NAMALWA (cell line): ENCODE data around the gene PRKD2.
"Not testable (repeated sequence)": the region's sequence is repeated elsewhere in the genome, so short reads cannot be mapped to it uniquely, and the experiment has no call there.

Experiments
- DNase-seq: peaks from one replicate; pipeline ENCODE4 v3.0.0-alpha.2; 2015; ENCODE audit warnings: low spot score

The PRKD2 gene

DNA sequence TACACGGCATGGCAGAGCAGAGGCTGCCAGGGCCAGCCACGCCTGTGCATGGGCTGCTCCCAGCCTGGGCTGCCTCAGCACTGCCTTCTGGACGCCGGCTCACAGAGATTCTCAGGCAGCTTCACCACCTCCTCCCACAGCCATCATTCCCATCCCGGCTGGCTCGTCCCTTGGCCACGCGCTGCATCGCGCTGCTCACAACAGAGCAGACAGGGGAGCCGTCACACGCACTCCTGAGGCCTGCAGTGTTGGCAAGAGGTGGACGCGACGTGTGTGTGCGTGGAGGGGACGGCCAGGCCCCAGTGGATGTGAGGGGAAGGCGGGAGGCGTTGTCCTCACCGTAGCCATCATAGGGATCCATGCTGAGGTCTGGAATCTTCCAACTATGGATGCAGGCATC, 7.6 kb upstream of the PRKD2 start:
- DNase-seq, result no peak

DNA sequence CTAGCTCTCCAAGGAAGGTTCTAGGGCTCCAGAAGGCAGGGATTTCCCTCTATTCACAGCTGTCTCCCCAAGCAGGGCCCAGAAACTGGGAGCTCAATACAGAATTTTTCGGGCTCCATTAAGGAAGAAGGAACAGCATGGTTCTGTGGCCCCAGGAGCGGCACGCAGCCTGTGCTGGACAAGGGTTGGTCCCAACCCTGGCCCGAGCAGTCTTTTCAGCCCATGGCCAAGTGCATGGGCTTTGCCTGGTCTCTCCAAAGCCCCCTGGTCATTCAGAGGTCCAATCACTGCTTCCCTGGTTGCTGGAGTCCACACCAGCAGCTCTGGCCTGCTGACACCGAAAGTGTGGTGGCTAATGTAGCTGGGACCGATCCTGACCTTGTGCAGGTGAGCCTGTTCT, 6.6 kb upstream of the PRKD2 start:
- no peak for DNase-seq

DNA sequence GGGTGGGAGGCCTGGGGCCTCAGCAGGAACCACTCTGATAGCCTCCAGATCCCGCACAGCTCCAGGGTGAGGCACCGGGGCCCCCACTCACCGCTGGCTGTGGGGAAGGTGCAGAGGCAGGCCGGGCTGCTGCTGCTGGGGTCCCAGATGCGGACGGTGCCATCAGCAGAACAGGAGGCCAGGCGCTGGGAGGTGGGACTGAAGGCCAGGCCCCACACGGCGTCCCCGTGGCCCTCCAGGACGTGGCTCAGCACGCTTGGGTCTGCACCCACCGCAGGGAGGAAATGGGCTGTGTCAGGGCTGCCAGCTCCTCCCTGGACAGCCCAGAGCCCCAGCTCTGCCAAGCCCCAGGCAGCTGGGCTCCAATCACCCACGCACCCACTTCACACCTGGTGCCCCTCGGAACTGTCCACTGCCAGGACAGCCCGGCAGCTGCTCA, 6.1 kb upstream of the PRKD2 start:
- no peak for DNase-seq

DNA sequence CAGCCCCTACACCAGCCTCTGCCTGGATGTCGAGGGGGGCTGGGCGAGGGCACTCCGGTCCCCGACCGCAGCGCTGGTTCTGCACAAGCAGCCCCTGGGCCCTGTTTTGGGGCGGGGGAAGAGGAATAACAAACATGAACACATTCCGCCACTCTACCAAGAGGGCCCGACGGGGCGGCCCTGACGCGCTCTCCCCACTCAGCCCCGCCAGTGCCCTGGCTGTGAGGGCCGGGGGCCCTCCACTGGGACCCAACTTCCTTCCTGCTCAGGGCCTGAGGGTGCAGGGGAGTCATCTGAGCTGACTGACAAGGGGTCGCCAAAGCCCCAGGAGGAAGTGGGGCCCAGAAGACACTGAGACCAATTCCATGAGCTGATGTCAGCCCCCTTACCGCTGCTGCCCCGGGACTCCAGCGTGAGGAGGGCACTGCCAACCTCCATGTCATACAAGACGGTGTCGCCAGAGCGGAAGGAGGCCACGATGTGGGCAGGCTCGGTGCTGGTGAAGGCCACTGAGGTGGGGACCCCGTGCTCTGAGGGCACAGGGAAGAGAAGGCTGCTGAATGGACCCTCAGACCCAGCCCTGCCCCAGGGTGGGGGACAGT, 5.6 kb upstream of the PRKD2 start:
- DNase-seq, result no peak

DNA sequence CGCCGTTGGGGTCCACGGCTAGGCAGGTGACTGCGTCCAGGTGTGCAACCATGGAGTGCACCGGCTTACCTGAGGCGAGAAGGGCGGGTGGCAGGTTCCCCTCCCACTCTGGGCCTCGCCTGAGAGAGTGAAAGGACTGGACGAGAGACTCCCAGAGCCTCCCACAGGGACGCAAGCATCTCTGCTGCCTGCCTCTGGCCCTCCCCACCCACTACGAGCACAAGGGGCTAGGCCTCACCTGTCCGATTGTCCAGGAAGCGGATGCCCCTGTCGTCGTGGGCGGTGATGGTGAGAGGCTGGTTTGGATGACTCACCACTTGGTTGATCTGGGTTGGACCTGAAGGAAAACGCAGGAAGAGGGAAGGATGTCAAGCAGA, 5.1 kb upstream of the PRKD2 start:
- no peak for DNase-seq

DNA sequence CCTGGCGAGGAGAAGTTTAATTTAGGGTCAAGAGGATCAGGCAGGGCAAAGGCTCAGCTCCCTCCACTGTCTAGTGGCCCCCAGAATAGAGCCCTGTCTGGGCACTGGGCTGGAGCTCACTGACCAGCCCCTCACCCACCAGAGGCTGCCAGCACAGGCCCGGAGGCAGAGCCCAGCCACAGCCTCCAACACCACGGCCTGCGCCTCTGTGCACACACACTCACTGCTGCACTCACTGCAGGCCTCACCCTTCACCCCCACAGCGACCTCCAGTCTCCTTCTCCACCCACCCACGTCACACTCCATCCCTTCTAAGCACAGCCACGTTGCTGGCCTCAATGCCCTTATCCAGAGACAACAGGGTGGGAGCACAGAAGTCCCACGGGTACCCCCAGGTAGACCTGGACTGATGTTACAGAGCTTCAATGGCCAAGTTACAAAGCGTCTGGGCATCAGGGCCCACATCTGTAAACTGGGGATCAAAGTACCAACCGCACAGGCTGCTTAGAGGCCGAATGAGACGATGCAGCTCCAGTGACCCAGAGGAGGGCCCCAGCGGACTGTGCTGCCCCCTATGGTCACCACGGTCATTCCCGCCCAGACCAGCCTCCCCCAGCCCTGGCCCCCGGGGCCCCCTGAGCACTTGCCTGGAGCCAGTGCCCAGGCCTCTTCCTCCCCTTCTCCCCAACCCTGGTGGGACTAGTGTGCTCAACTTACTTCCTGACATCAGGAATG, 4.5 kb upstream of the PRKD2 start:
- no peak for DNase-seq

DNA sequence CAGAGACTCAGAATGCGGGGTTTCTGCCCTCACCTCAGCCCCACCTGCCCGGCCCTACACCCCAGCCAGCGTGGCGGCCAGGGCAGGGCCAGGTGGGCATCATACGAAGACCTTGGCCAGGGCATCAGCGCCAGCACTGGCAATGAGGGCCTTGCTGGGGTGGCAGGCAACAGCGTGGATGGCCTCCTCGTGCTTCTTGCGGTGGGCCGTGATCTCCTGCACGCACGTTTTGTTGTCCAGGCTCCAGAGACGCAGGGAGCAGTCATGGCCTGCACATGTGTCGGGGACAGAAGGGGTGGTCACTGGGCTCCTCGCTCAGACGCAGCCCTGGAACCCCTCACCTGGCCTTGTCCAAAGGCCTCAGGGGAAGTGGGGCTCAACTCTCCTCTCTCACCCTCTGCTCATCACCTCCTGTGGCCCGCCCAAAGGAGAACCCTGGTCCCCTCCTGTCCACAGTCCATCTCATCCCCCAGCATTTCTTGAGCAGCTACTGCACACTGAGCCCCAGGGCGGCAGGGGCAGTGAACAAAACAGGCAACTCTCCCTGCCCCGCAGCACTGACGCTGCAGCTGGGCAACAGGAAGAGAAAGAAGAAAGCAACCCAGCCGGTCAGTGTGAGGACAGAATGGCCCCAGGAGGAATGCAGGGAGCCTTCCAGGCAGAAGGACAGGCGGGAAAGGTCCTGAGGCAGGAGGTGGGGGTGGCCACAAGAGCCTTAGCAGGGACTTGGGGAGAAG, 3.8 kb upstream of the PRKD2 start:
- DNase-seq, result no peak

DNA sequence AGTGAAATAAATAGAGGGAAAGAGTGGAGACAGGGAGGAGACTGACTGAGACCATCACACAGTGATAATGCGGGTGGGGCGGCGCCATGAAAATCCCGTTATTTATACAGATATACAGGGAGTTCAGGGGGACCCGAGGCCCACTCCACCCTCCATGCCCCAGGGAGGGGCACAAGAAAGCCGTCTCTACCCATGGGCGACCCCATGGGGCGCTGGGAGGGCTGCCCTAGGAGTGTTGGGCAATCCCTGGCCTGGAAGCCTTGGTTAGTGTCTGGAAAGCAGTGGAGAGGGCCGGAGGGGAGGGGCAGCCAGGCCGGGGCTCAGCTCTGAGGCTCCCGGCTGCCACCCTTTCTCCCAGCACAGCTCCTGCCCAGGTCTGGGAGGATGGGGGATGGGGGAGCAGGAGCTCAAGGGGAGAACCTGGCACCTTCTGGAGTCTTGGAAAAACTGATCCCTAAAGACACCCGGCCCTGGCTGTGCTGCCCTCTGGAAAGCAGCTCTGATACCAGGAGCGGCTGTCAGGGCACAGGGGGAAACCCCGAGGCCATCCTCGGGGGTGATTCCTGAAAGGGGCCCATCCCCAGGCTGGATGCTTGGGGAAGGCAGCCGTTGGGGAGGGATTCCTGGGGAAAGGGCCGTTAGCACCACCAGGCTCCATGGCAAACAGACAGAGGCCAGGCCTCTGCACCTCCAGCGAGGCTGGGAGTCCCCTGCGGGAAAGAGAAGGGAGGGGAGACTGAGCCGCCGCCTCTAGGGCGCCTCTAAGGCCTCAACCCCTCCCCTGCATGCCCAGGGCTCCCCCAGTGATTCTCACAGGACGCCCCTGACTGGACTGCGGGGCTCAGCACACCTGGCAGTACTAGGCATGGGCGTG, 3.0 kb upstream of the PRKD2 start:
- DNase-seq, result no peak

DNA sequence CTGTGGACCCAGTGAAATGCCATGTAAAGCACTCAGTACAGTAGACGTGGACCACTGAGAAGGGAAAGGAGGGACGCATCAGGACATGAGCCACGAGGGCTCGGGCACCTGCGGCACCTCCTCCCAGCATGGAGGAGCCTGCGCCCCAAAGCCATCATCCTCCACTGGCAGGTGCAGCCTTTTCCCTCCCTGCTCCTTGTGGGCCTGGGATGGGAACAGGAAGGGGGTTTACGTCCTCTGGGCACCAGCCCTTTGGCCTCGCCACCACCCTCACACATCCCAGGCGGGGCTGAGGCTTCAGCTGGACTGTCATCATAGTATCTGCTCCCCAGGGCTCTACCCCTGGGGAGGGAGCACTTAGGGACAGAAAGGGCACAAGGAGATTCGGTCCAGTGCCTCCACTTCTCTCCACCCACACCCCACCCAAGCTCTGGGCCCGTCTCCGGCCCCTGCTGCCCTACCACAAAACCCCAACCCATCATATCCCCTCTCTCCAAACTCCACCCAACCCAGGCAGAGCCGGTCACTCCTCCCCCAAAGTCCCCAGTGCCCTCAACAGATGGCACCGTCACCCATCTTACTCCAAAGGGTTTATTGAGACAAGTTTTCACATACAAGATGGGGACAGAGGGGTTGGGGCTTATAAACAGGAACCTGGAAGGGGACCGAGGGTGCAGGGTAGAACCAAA, 2.2 kb upstream of the PRKD2 start:
- peak; percentile 65 for DNase-seq

DNA sequence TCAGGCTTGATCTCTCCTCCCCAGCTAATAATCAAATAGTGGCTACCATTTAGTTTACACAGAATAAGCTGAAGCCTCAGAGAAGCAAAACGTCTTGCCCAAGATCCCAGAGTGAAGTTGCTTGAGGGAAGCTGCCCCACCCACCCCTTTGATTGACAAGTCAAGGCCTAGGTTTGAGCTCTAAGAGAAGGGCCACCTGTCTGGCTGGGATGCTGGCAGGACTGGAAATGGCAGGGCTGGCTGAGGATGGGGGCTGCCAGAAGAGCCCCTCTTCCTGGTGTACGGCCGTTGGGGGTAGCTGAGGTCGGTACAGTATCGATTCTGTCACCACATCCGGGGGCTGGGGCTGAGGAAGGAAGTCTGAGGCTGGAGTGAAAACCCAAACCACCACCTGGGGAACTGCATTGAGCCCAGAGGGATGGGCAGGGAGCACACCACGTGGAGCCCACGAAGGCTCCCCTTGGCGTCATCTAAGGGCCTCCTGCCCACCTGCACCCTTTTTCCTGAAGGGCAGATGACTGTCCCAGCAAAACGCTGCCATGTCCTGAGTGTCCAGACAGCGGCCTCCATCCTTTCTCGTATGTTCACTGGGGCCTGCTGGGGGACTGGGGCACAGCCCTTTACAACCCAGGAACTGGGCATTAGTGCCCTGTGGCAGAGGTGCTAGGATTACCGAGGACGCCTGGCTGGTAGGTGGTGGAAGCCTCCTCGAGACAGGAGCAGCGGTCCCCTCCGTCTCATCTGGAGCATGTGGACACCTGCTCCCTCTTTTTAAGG, 1.4 kb upstream of the PRKD2 start:
- DNase-seq, result peak; percentile 76

DNA sequence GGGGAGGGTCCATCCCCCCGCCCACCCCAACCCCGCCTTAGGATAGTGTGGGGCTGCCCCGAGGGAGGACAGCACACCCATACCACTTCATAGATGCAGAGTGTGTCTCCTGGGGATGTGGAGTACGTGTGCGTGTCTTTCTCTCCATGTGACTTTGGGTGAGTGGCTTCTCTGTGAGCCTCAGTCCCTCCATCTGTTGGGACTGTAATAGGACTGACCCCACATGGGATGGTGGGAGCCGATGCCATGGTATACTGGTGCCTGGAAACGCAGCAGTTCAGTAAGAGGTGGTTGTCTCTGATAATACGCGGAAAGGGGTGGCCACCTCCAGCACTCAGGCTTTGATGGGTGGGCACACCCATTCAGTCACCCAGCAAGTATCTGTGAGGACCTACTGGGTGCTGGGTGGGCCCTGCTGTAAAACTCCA, 816 bp upstream of the PRKD2 start:
- peak; percentile 53 for DNase-seq

DNA sequence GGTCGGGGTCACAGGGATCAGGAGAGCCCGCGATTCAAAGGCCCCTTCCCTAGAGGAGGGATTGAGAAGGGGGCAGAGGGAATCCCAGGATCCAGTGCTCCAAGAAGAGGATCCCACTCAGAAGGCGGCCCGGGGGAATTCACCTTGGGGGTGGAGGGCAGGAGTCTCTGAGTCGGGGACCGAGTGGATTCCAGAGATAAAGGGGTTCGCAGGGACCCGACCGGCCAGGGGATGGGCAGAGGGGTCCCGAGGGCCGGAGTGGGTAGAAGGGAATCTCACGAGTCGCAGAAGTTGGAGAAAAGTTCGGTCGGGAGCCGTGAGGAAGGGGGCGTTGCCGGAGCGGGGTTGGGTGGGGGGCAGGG, 261 bp downstream of the PRKD2 start:
- no peak for DNase-seq

DNA sequence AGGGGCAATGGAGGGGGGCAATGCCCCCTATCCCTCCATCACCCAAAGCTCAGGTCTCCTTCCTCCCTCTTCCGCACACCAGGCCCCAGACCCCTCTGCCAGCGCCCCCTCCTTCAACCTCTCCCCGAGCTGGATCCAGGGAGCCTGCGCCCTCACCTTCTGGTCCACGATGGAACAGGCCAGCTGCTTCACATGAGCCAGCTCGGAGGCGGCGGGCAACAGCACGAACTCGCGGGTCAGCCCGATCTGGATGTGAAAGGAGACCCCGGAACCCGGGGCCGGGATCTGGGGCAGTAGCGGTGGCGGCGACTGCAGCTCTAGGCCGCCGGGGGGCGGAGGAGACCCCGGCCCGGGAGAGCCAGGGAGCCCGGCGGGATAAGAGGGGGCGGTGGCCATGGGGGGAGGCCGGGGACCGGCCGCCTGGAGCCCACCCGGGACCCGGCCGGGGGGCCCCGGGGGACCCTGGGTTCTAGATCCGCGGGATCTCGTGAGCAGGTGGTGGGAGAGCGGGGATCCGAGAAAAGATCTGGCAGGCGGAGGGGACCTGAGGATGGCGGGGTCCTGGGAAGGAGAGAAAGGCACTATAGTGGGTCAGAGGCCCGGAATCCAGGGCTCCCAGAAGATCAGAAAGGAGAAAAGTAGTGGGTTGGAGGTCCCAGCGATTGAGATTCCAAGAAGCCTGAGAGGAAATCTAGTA, 791 bp downstream of the PRKD2 start:
- DNase-seq, result peak; percentile 31

DNA sequence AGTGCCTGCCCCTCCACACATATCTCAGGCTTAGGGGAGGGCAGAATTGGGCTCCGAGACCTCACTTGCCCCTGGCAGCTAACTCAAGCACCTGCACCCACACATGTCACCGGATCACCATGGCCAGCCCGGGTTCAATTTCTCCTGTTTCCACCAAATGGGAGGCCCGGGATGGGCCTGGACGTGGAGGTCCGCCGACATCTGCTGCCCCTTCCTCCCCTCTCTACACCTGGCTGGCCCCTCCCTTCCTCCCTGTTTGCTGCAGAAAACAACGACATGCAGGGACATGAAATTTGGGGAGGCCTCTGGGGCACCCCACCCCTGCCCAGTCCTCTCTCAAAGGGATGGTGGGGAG, 1.3 kb downstream of the PRKD2 start:
- no peak for DNase-seq

DNA sequence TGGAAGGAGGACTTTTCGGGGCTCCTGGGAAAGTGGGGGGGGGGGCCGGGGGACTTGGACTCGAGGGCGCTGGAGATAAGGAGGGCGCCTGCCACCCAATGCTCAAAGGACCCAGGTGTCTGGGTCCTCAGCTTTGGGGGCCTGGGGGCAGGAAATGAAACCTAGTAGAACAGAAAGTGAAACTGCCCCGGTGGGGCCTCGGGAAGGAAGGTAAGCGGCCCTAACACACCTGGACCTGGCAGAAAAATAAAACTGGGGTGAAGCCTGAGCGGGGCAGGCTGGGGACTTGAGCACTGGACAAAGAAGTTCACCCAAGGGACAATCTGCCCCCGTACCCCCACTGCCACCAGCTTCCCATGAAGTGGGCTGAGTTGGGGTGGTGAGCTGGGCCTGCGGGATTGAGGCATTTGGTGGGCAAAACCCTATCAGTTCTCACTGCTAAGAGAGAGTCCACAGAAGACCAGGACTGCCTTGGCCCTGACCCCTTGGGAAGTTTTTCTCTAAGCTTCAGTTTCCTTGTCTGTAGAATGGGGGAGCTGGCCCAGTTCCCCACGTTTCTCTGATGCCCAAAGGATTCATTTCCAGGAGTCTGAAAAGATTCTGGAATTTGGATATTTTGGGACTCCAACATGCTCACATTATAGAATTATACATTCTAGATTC, 2.3 kb downstream of the PRKD2 start:
- DNase-seq, result peak; percentile 87

DNA sequence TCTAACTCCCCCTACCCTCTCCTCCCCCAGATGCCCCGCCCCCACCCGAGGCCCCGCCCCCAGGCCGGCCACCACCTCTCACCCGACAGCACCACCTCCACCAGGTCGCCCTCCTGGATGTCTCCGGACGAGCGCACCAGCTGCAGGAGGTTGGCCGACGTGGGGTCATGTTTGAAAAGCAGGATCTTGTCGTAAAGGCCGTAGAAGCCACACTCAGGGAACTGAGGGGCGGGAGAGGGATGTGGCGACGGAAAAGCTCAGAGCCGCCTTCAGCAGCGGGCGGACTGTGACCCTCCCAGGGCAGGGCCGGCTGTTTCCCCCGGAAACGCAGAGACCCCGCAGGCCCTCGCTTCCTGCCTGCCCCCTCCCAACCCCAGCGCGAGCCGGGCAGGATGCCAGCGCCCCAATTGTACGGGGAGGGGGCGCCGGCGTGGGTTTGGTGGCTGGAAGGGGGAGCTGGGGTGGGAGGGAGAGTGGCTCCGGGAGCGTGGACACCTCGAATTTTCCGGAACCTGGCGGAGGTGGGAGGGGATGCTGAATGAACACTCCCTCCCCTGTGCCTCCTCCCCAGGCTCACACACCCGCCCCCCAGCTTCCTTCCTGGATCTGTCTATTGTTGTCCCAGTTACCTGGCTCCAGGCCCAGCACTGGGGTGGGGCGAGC, 3.0 kb downstream of the PRKD2 start:
- DNase-seq, result peak; percentile 72

DNA sequence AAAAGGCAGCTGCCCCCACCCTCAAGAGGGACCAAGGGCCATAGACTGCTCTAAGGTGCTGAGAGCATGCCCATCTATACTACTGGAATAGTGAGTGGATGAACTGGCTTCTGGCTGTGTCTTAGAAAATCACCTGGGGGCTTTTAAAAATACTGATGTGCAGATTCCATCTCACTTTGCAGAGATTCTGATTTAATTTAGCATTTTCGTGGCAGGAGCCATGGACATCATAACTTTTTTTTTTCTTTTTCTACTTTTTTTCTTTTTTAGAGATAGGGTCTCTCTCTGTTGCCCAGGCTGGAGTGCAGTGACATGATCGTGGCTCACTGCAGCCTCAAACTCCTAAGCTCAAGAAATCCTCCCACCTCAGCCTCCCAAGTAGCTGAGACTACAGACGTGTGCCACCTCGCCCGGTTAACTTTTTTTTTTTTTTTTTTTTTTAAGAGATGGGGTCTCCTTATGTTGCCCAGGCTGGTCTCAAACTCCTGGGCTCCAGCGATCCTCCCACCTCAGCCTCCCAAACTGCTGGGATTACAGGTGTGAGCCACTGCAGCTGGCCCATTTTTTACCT, 4.1 kb downstream of the PRKD2 start:
- DNase-seq, result not testable (repeated sequence)

DNA sequence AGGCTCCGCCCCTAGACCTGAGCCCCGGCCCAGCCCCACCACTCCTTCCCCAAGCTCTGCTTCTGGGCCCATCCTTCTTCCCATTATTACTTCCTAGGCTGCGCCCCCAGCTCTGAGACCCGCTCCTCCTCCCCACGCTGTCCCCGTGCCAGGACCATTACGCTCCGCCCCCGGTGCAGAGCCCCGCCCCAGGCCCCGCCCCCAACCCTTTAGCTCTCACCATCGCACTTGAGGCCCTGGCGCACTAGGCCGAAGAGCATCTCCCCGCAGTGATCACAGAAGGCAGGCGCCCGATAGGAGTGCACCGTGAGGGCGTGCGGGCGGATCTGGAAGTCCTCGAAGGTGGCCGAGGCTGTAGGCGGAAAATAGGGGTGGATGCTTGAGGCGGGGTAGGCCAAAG, 6.2 kb downstream of the PRKD2 start:
- DNase-seq, result no peak
